ENCODE data around the gene SPOPL. TPM values are rescaled to one million over a fixed set of nuclear protein-coding genes. Genes with fewer than 3 reads are reported as not detected.
"Not testable (repeated sequence)": the region's sequence is repeated elsewhere in the genome, so short reads cannot be mapped to it uniquely, and the experiment has no call there.

The SPOPL gene
- total and polyA plus RNA-seq, 2 donors = 13.5 to 49.2 TPM

GRCh38 chr2:138482796-138483195 lies 18.8 kb upstream of the SPOPL start:
- not testable (repeated sequence) for H3K27ac ChIP-seq (ENCODE audit: low read depth); H3K4me3 ChIP-seq (ENCODE audit: low read depth, low read length); DNase-seq (ENCODE audit: extremely low spot score); H3K36me3 ChIP-seq (ENCODE audit: insufficient read depth); H3K4me1 ChIP-seq (ENCODE audit: insufficient read depth)

GRCh38 chr2:138485019-138485418 lies 16.6 kb upstream of the SPOPL start:
- H3K27ac ChIP-seq (ENCODE audit: low read depth) = no peak overlapping the region
- DNase-seq (ENCODE audit: extremely low spot score) = no peak
- peaks cover 2% of the 10 kb centered on the region for H3K36me3 ChIP-seq (ENCODE audit: insufficient read depth)
- H3K4me3 ChIP-seq (ENCODE audit: low read depth, low read length) = no peak overlapping the region
- H3K4me1 ChIP-seq (ENCODE audit: insufficient read depth) = no peaks in the 10 kb centered on the region

GRCh38 chr2:138486363-138487198 lies 15.0 kb upstream of the SPOPL start:
- no peak overlapping the region for H3K4me3 ChIP-seq (ENCODE audit: low read depth, low read length)
- DNase-seq (ENCODE audit: extremely low spot score) = no peak
- no peak overlapping the region for H3K27ac ChIP-seq (ENCODE audit: low read depth)
- peaks cover 2% of the 10 kb centered on the region for H3K36me3 ChIP-seq (ENCODE audit: insufficient read depth)
- no peaks in the 10 kb centered on the region for H3K4me1 ChIP-seq (ENCODE audit: insufficient read depth)
- WGBS = 61% methylated on average over 2 of the region's 2 CpGs

- WGBS = 80% methylated on average over 4 of the region's 4 CpGs
- H3K4me3 ChIP-seq (ENCODE audit: low read depth, low read length) = no peak overlapping the region
- no peak for DNase-seq (ENCODE audit: extremely low spot score)
- H3K36me3 ChIP-seq (ENCODE audit: insufficient read depth) = peaks cover 2% of the 10 kb centered on the region
- H3K27ac ChIP-seq (ENCODE audit: low read depth) = no peak overlapping the region
- no peaks in the 10 kb centered on the region for H3K4me1 ChIP-seq (ENCODE audit: insufficient read depth)
Observed at GRCh38 chr2:138490673-138491494, 10.7 kb upstream of the SPOPL start.

GRCh38 chr2:138491495-138491862 lies 10.1 kb upstream of the SPOPL start:
- Histone ChIP-seq H3K4me3 (ENCODE audit: low read depth, low read length) (no peak overlapping the region), H3K36me3 (ENCODE audit: insufficient read depth) (peaks cover 2% of the 10 kb centered on the region), H3K4me1 (ENCODE audit: insufficient read depth) (no peaks in the 10 kb centered on the region), H3K27ac (ENCODE audit: low read depth) (no peak overlapping the region)
- no peak for DNase-seq (ENCODE audit: extremely low spot score)

- WGBS = 94% methylated on average over 2 of the region's 2 CpGs
- H3K36me3 ChIP-seq (ENCODE audit: insufficient read depth) = no peaks in the 10 kb centered on the region
- no peak for DNase-seq (ENCODE audit: extremely low spot score)
- H3K4me1 ChIP-seq (ENCODE audit: insufficient read depth) = no peaks in the 10 kb centered on the region
- no peak overlapping the region for H3K4me3 ChIP-seq (ENCODE audit: low read depth, low read length)
- H3K27ac ChIP-seq (ENCODE audit: low read depth) = no peak overlapping the region
Observed at GRCh38 chr2:138492160-138492559, 9.4 kb upstream of the SPOPL start.

GRCh38 chr2:138493334-138493733 lies 8.2 kb upstream of the SPOPL start:
- 87% methylated on average over 4 of the region's 4 CpGs for WGBS
- Histone ChIP-seq H3K4me1 (ENCODE audit: insufficient read depth) (no peaks in the 10 kb centered on the region), H3K36me3 (ENCODE audit: insufficient read depth) (no peaks in the 10 kb centered on the region), H3K27ac (ENCODE audit: low read depth) (no peak overlapping the region), H3K4me3 (ENCODE audit: low read depth, low read length) (no peak overlapping the region)
- no peak for DNase-seq (ENCODE audit: extremely low spot score)

- Histone ChIP-seq H3K36me3 (ENCODE audit: insufficient read depth) (no peaks in the 10 kb centered on the region), H3K27ac (ENCODE audit: low read depth) (no peak overlapping the region), H3K4me1 (ENCODE audit: insufficient read depth) (no peaks in the 10 kb centered on the region), H3K4me3 (ENCODE audit: low read depth, low read length) (no peak overlapping the region)
- DNase-seq (ENCODE audit: extremely low spot score) = no peak
- WGBS = 88% methylated on average over 2 of the region's 2 CpGs
Observed at GRCh38 chr2:138494265-138494966, 7.2 kb upstream of the SPOPL start.

- no peak overlapping the region for H3K27ac ChIP-seq (ENCODE audit: low read depth)
- no peak for DNase-seq (ENCODE audit: extremely low spot score)
- H3K4me3 ChIP-seq (ENCODE audit: low read depth, low read length) = no peak overlapping the region
- H3K4me1 ChIP-seq (ENCODE audit: insufficient read depth) = no peaks in the 10 kb centered on the region
- 87% methylated on average over 2 of the region's 2 CpGs for WGBS
- no peaks in the 10 kb centered on the region for H3K36me3 ChIP-seq (ENCODE audit: insufficient read depth)
Observed at GRCh38 chr2:138495384-138495783, 6.2 kb upstream of the SPOPL start.

GRCh38 chr2:138496096-138496651 lies 5.4 kb upstream of the SPOPL start:
- DNase-seq (ENCODE audit: extremely low spot score) = no peak
- WGBS = 96% methylated on average over 4 of the region's 4 CpGs
- Histone ChIP-seq H3K4me3 (ENCODE audit: low read depth, low read length) (no peak overlapping the region), H3K27ac (ENCODE audit: low read depth) (no peak overlapping the region), H3K4me1 (ENCODE audit: insufficient read depth) (no peaks in the 10 kb centered on the region), H3K36me3 (ENCODE audit: insufficient read depth) (no peaks in the 10 kb centered on the region)

- Histone ChIP-seq H3K4me3 (ENCODE audit: low read depth, low read length) (no peak overlapping the region), H3K36me3 (ENCODE audit: insufficient read depth) (no peaks in the 10 kb centered on the region), H3K4me1 (ENCODE audit: insufficient read depth) (no peaks in the 10 kb centered on the region), H3K27ac (ENCODE audit: low read depth) (no peak overlapping the region)
- DNase-seq (ENCODE audit: extremely low spot score) = no peak
- WGBS = 99% methylated on average over 4 of the region's 4 CpGs
Observed at GRCh38 chr2:138497294-138497693, 4.3 kb upstream of the SPOPL start.

GRCh38 chr2:138499684-138500083 lies 1.9 kb upstream of the SPOPL start:
- Histone ChIP-seq H3K4me3 (ENCODE audit: low read depth, low read length) (no peak overlapping the region), H3K27ac (ENCODE audit: low read depth) (no peak overlapping the region), H3K4me1 (ENCODE audit: insufficient read depth) (no peaks in the 10 kb centered on the region), H3K36me3 (ENCODE audit: insufficient read depth) (no peaks in the 10 kb centered on the region)
- WGBS = 72% methylated on average over 4 of the region's 4 CpGs
- DNase-seq (ENCODE audit: extremely low spot score) = no peak

- DNase-seq (ENCODE audit: extremely low spot score) = no peak
- H3K27ac ChIP-seq (ENCODE audit: low read depth) = peak overlapping the region; percentile 87
- 43% methylated on average over 20 of the region's 20 CpGs for WGBS
- no peaks in the 10 kb centered on the region for H3K36me3 ChIP-seq (ENCODE audit: insufficient read depth)
- peak overlapping the region; percentile 97 for H3K4me3 ChIP-seq (ENCODE audit: low read depth, low read length)
- no peaks in the 10 kb centered on the region for H3K4me1 ChIP-seq (ENCODE audit: insufficient read depth)
Observed at GRCh38 chr2:138500592-138501424, 762 bp upstream of the SPOPL start.

All from urinary bladder (tissue), 4 donors.